Smooth muscle cell (in vitro differentiated cells): Measurements from ENCODE around the gene ABCA2. TPM values are rescaled to one million over a fixed set of nuclear protein-coding genes. Genes with fewer than 3 reads are reported as not detected.
"Not testable (repeated sequence)": the region's sequence is repeated elsewhere in the genome, so short reads cannot be mapped to it uniquely, and the experiment has no call there.

Experiments used
- DNase-seq: peaks from one replicate; lab custom pipeline; 2025; ENCODE audit not compliant: unreplicated experiment; lab: John Stamatoyannopoulos, UW
- H2AFZ ChIP-seq: fragments of 200-600 bp; sonication (generic); 2 replicates; pipeline ENCODE4 v1.6.0; 2016; ENCODE audit warnings: antibody characterized with exemption, low read depth, mild to moderate bottlenecking
- H3F3A ChIP-seq: fragments of 200-600 bp; sonication (generic); 2 replicates; pipeline ENCODE4 v1.6.0; 2017; ENCODE audit warnings: antibody characterized with exemption, low read depth
- H3K27ac ChIP-seq: fragments of 200-600 bp; sonication (generic); 2 replicates; pipeline ENCODE4 v1.5.1; 2016; ENCODE audit warnings: low read depth, mild to moderate bottlenecking
- H3K27me3 ChIP-seq: fragments of 200-600 bp; sonication (generic); 2 replicates; pipeline ENCODE4 v1.6.1; 2016; ENCODE audit warnings: low read depth, mild to moderate bottlenecking
- H3K36me3 ChIP-seq: fragments of 200-600 bp; sonication (generic); 2 replicates; pipeline ENCODE4 v1.5.1; 2016; ENCODE audit warnings: low read depth
- H3K4me1 ChIP-seq: fragments of 200-600 bp; sonication (generic); 2 replicates; pipeline ENCODE4 v1.5.1; 2016; ENCODE audit warnings: low read depth
- H3K4me2 ChIP-seq: fragments of 200-600 bp; sonication (generic); 2 replicates; pipeline ENCODE4 v1.6.0; 2016; ENCODE audit warnings: mild to moderate bottlenecking
- H3K4me3 ChIP-seq: fragments of 200-600 bp; sonication (generic); 2 replicates; pipeline ENCODE4 v1.5.1; 2016; ENCODE audit warnings: mild to moderate bottlenecking
- H3K79me2 ChIP-seq: fragments of 200-600 bp; sonication (generic); 2 replicates; pipeline ENCODE4 v1.6.0; 2016; ENCODE audit warnings: low read depth, mild to moderate bottlenecking
- H3K9ac ChIP-seq: fragments of 200-600 bp; sonication (generic); 2 replicates; pipeline ENCODE4 v1.6.0; 2016; ENCODE audit warnings: low read depth
- H3K9me3 ChIP-seq: fragments of 200-600 bp; sonication (generic); replicated peaks from 2 replicates; pipeline ENCODE4 v1.5.1; 2016; ENCODE audit warnings: low read depth
- H4K20me1 ChIP-seq: fragments of 200-600 bp; sonication (generic); 2 replicates; pipeline ENCODE4 v1.6.0; 2016; ENCODE audit warnings: low read depth
- CTCF ChIP-seq: fragments of 200-600 bp; sonication (generic); IDR thresholded peaks from 2 replicates; pipeline ENCODE4 v1.5.1; 2017; ENCODE audit warnings: borderline replicate concordance, mild to moderate bottlenecking, antibody characterized with exemption; ENCODE audit not compliant: insufficient read depth, poor library complexity, severe bottlenecking
- WGBS: methylation state at CpG from one replicate; pipeline ENCODE4 v1.1.7; 2016; ENCODE audit warnings: low lambda C conversion rate; 5-methylcytosine and 5-hydroxymethylcytosine counted together
- polyA plus RNA-seq: library from polyadenylated mRNA; unstranded; fragments of >200 nt; fragmentation: Nextera tagmentation; extraction: Ambion mirVana; gene quantifications from 2 replicates; pipeline ENCODE4 v1.2.1, GENCODE V29; 2016
- total RNA-seq: library from RNA; depleted of rRNA; stranded (reverse); fragments of >200 nt; gene quantifications from 2 replicates; pipeline ENCODE4 v1.2.3, GENCODE V29; 2014

The ABCA2 gene
- total and polyA plus RNA-seq, 2 experiments from 2014 or later, result 15.9 to 26.2 TPM

GRCh38 chr9:137063311-137064026 is 35.4 kb upstream of the ABCA2 start:
- H3K4me3 ChIP-seq, result no peak overlapping the region
- no peaks in the 10 kb centered on the region for H3K9me3 ChIP-seq
- H3K4me2 ChIP-seq, result no peak overlapping the region
- no peak for TF ChIP-seq CTCF
- no peaks in the 10 kb centered on the region for H3K4me1 ChIP-seq
- H2AFZ ChIP-seq, result no peak overlapping the region
- H3K27me3 ChIP-seq, result no peaks in the 10 kb centered on the region
- no peaks in the 10 kb centered on the region for H3F3A ChIP-seq
- H3K27ac ChIP-seq, result no peak overlapping the region
- H4K20me1 ChIP-seq, result no peaks in the 10 kb centered on the region
- no peaks in the 10 kb centered on the region for H3K36me3 ChIP-seq
- no peak for DNase-seq
- WGBS, result 92% methylated on average over 19 of the region's 26 CpGs
- H3K9ac ChIP-seq, result no peak overlapping the region
- H3K79me2 ChIP-seq, result no peaks in the 10 kb centered on the region

GRCh38 chr9:137062798-137063197 is 34.8 kb upstream of the ABCA2 start:
- not testable (repeated sequence) for H3K4me3 ChIP-seq, H3K27me3 ChIP-seq, H3K27ac ChIP-seq, H3F3A ChIP-seq, H2AFZ ChIP-seq, H3K4me1 ChIP-seq, H3K79me2 ChIP-seq, H3K36me3 ChIP-seq, H3K9me3 ChIP-seq, H3K4me2 ChIP-seq, DNase-seq, H4K20me1 ChIP-seq, H3K9ac ChIP-seq
- 91% methylated on average over 9 of the region's 9 CpGs for WGBS

- no peak for DNase-seq
- H4K20me1 ChIP-seq, result no peaks in the 10 kb centered on the region
- no peaks in the 10 kb centered on the region for H3K9me3 ChIP-seq
- no peaks in the 10 kb centered on the region for H3K4me1 ChIP-seq
- H3F3A ChIP-seq, result no peaks in the 10 kb centered on the region
- 91% methylated on average over 15 of the region's 15 CpGs for WGBS
- no peak for TF ChIP-seq CTCF
- H3K27ac ChIP-seq, result no peak overlapping the region
- H3K4me3 ChIP-seq, result no peak overlapping the region
- H3K36me3 ChIP-seq, result no peaks in the 10 kb centered on the region
- no peak overlapping the region for H3K4me2 ChIP-seq
- no peaks in the 10 kb centered on the region for H3K79me2 ChIP-seq
- H3K9ac ChIP-seq, result no peak overlapping the region
- no peak overlapping the region for H2AFZ ChIP-seq
- no peaks in the 10 kb centered on the region for H3K27me3 ChIP-seq
Measured at GRCh38 chr9:137062384-137062783, 34.3 kb upstream of the ABCA2 start.

DNA sequence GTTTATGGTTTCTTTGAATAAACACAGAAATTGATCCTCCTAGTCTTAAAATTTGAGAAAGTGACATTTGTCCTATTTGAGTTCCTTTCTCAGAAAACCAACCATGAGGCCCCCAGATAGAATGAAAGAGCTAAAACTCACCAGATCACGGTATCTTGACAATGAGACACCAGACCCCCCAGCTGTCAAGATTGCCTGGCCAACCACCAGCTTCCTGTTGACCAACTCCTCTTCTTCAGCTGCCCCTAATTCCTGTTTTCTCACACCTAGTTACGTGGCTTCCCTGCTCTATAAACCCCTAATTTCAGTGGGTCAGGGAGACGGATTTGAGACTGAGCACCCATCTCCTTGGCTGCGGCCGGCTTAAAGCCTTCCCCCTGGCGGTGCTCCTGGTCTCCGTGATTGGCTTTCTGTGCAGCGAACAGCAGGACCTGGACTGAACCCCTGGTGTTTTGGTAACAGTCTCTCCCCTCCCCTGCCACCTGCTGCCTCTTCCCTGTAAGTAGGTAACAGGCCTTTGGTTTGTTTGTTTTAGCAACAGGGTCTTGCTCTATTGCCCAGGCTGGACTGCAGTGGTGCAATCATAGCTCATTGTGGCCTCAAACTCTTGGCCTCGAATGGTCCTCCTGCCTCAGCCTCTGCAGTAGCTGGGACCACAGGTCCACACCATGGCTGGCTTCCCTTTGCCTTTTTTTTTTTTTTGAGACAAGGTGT is 30.6 kb upstream of the ABCA2 start:
- Histone ChIP-seq H3K36me3 (no peaks in the 10 kb centered on the region), H3K27me3 (peaks cover 21% of the 10 kb centered on the region), H3K9ac (no peak overlapping the region), H3K4me1 (peaks cover 4% of the 10 kb centered on the region), H3K79me2 (no peaks in the 10 kb centered on the region), H3K9me3 (no peaks in the 10 kb centered on the region), H2AFZ (no peak overlapping the region), H3K4me2 (no peak overlapping the region), H3K4me3 (no peak overlapping the region), H3K27ac (no peak overlapping the region), H3F3A (no peaks in the 10 kb centered on the region), H4K20me1 (no peaks in the 10 kb centered on the region)
- WGBS, result 89% methylated on average over 9 of the region's 9 CpGs
- no peak for DNase-seq
- no peak for TF ChIP-seq CTCF
